K562 (cell line): ENCODE measurements around the gene PRR29. TPM values are rescaled to one million over a fixed set of nuclear protein-coding genes. Genes with fewer than 3 reads are reported as not detected.

Source experiments
- GATA2 ChIP-seq: sonication (generic); formaldehyde crosslinking; IDR thresholded peaks from 2 replicates; pipeline ENCODE4 v1.4.0; 2020; ENCODE audit warnings: mild to moderate bottlenecking, missing genetic modification reagents
- GTF2A2 ChIP-seq: IDR thresholded peaks from 2 replicates; pipeline ENCODE4 v1.6.1; 2016; ENCODE audit warnings: mild to moderate bottlenecking, missing genetic modification characterization, missing compliant biosample characterization
- HEY1 ChIP-seq: fragments of 250-450 bp; sonication (Bioruptor Pico); IDR thresholded peaks from 2 replicates; pipeline ENCODE4 v1.5.0; 2020; ENCODE audit warnings: mild to moderate bottlenecking, moderate library complexity, borderline replicate concordance
- KLF13 ChIP-seq: fragments of 450-650 bp; IDR thresholded peaks from 2 replicates; pipeline ENCODE4 v1.6.1; 2016; ENCODE audit warnings: missing genetic modification characterization, low read depth, mild to moderate bottlenecking, missing compliant biosample characterization, moderate library complexity, borderline replicate concordance
- MED1 ChIP-seq: sonication (generic); formaldehyde crosslinking; IDR thresholded peaks from 2 replicates; pipeline ENCODE4 v1.8.1; 2023; ENCODE audit warnings: missing genetic modification reagents, borderline replicate concordance
- PKNOX1 ChIP-seq: fragments of 450-650 bp; IDR thresholded peaks from 2 replicates; pipeline ENCODE4 v1.6.1; 2016
- POLR2AphosphoS5 ChIP-seq: IDR thresholded peaks from 2 replicates; pipeline ENCODE4 v1.6.1; 2011; ENCODE audit warnings: mild to moderate bottlenecking, low read depth, low read length, moderate library complexity; ENCODE audit not compliant: control insufficient read depth, insufficient read depth
- PYGO2 ChIP-seq: fragments of 450-650 bp; IDR thresholded peaks from 2 replicates; pipeline ENCODE4 v1.6.1; 2016; ENCODE audit warnings: mild to moderate bottlenecking, missing genetic modification characterization, moderate library complexity, missing compliant biosample characterization
- SMARCC2 ChIP-seq: fragments of 450-650 bp; IDR thresholded peaks from 2 replicates; pipeline ENCODE4 v1.6.1; 2017; ENCODE audit warnings: antibody characterized with exemption, moderate library complexity, mild to moderate bottlenecking, low read depth
- TGIF2 ChIP-seq: sonication (generic); formaldehyde crosslinking; IDR thresholded peaks from 2 replicates; pipeline ENCODE4 v1.8.1; 2022; ENCODE audit warnings: mild to moderate bottlenecking, missing genetic modification reagents, moderate library complexity
- TOE1 ChIP-seq, 2 experiments: fragments of 450-650 bp in 1 of 2; sonication (generic) in 1 of 2; formaldehyde crosslinking in 1 of 2; IDR thresholded peaks; 2 replicates each; pipeline versions ENCODE4 v1.7.1 to v1.8.0; 2016 to 2022; ENCODE audit warnings: borderline replicate concordance in 2 of 2, mild to moderate bottlenecking in 2 of 2, antibody characterized with exemption in 1 of 2, inconsistent platforms in 1 of 2, low read depth in 1 of 2, missing genetic modification reagents in 1 of 2, moderate library complexity in 1 of 2
- WHSC1 ChIP-seq: IDR thresholded peaks from one replicate; pipeline ENCODE4 v1.6.1; 2012; ENCODE audit warnings: low read length, control low read depth, inconsistent platforms
- XRCC3 ChIP-seq: fragments of 450-650 bp; IDR thresholded peaks from 2 replicates; pipeline ENCODE4 v1.6.1; 2017; ENCODE audit warnings: mild to moderate bottlenecking, moderate library complexity
- ZNF318 ChIP-seq, 2 experiments: fragments of 450-650 bp; IDR thresholded peaks; 2 replicates each; pipeline ENCODE4 v1.6.1; 2016; ENCODE audit warnings: mild to moderate bottlenecking in 2 of 2, borderline replicate concordance in 1 of 2, low read depth in 1 of 2, moderate library complexity in 1 of 2
- ZNF436 ChIP-seq: fragments of 250-450, 450-650 bp; sonication (Bioruptor Pico); formaldehyde crosslinking; IDR thresholded peaks from 2 replicates; pipeline ENCODE4 v1.7.0; 2020; ENCODE audit warnings: mild to moderate bottlenecking
- polyA plus RNA-seq, 8 experiments: library from polyadenylated mRNA; depleted of rRNA in 4 of 8; stranded (reverse) in 5 of 8; unstranded in 3 of 8; fragments of >200 nt; fragmentation: Nextera tagmentation in 2 of 8; fragmentation: Illumina TruSeq in 1 of 8; extraction: Ambion mirVana in 2 of 8; extraction: Trizol in 1 of 8; gene quantifications; 2 replicates each; pipeline versions ENCODE4 v1.2.1 to v1.2.3, GENCODE V29; 2011 to 2014; ENCODE audit warnings: inconsistent platforms in 1 of 8, missing spikeins in 1 of 8
- total RNA-seq, 7 experiments: library from RNA; depleted of rRNA in 6 of 7; stranded (reverse); fragments of >200 nt in 6 of 7; fragmentation: Illumina TruSeq in 2 of 7; extraction: Trizol in 2 of 7; gene quantifications; 2 replicates each; pipeline versions ENCODE4 v1.2.1 to v1.2.3, GENCODE V29; 2011 to 2021; ENCODE audit warnings: low replicate concordance in 1 of 7
- TF ChIP-seq, protein P1 (sequence below): fragments of 450-650 bp; IDR thresholded peaks from 2 replicates; pipeline ENCODE4 v1.6.1; 2016; ENCODE audit warnings: antibody characterized with exemption

PRR29 gene
- total and polyA plus RNA-seq, 9 of the 15 experiments (the other 6 are each of a cell fraction or from before 2014, with no cell fraction given): 0.08 to 0.58 (median 0.15) TPM; not detected in 5

- TF ChIP-seq ZNF318 (IDR thresholded peaks at IDR 0.05; ENCODE audit: borderline replicate concordance in 1 of 2, low read depth in 1 of 2) (peak in 1 of 2 experiments; percentile 43; a peak in 1 of 4 replicates), GTF2A2 (no peak), ZNF436 (CRISPR knock-in tag) (no peak), PKNOX1 (no peak), KLF13 (tag) (peak; percentile 66; the same call in 1 of the 2 replicates), MED1 (CRISPR knock-in tag) (no peak), XRCC3 (no peak), POLR2AphosphoS5 (peak; percentile 85), TGIF2 (CRISPR knock-in tag) (no peak), WHSC1 (no peak), TOE1 (IDR thresholded peaks at IDR 0.05; ENCODE audit: borderline replicate concordance) (peak; percentile 75; the same call in 1 of the 2 replicates), TOE1 (CRISPR knock-in tag; IDR thresholded peaks at IDR 0.05; ENCODE audit: borderline replicate concordance, low read depth) (no peak), SMARCC2 (peak; percentile 27; the same call in 1 of the 2 replicates), PYGO2 (tag) (0 out of 2 replicates have a peak, but pooled peaks have one; percentile 56), HEY1 (CRISPR knock-in tag) (no peak), GATA2 (peak; percentile 100)
- TF ChIP-seq, protein P1, sequence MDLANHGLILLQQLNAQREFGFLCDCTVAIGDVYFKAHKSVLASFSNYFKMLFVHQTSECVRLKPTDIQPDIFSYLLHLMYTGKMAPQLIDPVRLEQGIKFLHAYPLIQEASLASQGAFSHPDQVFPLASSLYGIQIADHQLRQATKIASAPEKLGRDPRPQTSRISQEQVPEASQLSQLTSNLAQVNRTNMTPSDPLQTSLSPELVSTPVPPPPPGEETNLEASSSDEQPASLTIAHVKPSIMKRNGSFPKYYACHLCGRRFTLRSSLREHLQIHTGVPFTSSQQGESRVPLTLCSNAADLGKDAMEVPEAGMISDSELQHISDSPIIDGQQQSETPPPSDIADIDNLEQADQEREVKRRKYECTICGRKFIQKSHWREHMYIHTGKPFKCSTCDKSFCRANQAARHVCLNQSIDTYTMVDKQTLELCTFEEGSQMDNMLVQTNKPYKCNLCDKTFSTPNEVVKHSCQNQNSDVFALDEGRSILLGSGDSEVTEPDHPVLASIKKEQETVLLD: peak; percentile 72; the same call in 1 of the 2 replicates
These were observed 8.4 kb downstream of the PRR29 start (continued) for GRCh38 chr17:64006361-64007088.
